ENCODE data around the gene BARX2.

Gene BARX2

DNA sequence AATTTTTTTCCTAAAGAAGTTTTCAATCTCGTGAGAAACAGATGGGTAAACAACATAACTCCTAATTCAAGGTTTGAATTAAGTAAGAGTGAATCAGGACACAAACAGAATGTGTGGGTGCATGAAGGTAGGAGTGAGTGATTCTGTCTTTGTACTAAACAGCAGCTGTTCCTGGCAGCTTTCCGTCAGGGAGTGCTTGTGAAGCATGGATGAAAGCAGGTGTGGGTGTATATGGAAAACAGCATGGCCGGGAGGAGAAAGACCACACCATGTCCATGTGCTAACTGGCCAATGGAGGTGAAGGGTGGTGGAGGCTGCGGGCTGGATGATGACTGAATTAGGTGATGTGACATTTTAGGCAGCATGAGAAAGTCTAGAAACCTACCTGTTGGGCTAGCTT lies 49.6 kb downstream of the BARX2 start:
- H3K4me3 ChIP-seq (replicated peaks; ENCODE audit: insufficient read depth, low read length) = no peak overlapping the region
- no peak for DNase-seq (ENCODE audit: low read depth in 1 of 2, low spot score in 1 of 2)
- H3K27ac ChIP-seq (replicated peaks) = no peak overlapping the region
- H3K27me3 ChIP-seq (ENCODE audit: insufficient read depth, poor library complexity, severe bottlenecking) = peaks cover 3% of the 10 kb centered on the region
- TF ChIP-seq REST (IDR thresholded peaks at IDR 0.05; ENCODE audit: insufficient replicate concordance, low read depth) (no peak), POLR2AphosphoS5 (IDR thresholded peaks at IDR 0.05; ENCODE audit: low read depth) (no peak), GABPA (IDR thresholded peaks at IDR 0.05; ENCODE audit: low read depth) (no peak), SPI1 (IDR thresholded peaks at IDR 0.05; ENCODE audit: borderline replicate concordance, low read depth) (no peak)
- TF ChIP-seq, protein P1, sequence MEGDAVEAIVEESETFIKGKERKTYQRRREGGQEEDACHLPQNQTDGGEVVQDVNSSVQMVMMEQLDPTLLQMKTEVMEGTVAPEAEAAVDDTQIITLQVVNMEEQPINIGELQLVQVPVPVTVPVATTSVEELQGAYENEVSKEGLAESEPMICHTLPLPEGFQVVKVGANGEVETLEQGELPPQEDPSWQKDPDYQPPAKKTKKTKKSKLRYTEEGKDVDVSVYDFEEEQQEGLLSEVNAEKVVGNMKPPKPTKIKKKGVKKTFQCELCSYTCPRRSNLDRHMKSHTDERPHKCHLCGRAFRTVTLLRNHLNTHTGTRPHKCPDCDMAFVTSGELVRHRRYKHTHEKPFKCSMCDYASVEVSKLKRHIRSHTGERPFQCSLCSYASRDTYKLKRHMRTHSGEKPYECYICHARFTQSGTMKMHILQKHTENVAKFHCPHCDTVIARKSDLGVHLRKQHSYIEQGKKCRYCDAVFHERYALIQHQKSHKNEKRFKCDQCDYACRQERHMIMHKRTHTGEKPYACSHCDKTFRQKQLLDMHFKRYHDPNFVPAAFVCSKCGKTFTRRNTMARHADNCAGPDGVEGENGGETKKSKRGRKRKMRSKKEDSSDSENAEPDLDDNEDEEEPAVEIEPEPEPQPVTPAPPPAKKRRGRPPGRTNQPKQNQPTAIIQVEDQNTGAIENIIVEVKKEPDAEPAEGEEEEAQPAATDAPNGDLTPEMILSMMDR (IDR thresholded peaks at IDR 0.05; ENCODE audit: insufficient read depth, low read length) = no peak

GRCh38 chr11:129426038-129426437 lies 50.4 kb downstream of the BARX2 start:
- Histone ChIP-seq H3K4me3 (replicated peaks; ENCODE audit: insufficient read depth, low read length) (no peak overlapping the region), H3K27me3 (ENCODE audit: insufficient read depth, poor library complexity, severe bottlenecking) (peaks cover 3% of the 10 kb centered on the region), H3K27ac (replicated peaks) (no peak overlapping the region)
- DNase-seq (ENCODE audit: low read depth in 1 of 2, low spot score in 1 of 2) = no peak
- TF ChIP-seq GABPA (IDR thresholded peaks at IDR 0.05; ENCODE audit: low read depth) = no peak
- no peak for TF ChIP-seq REST (IDR thresholded peaks at IDR 0.05; ENCODE audit: insufficient replicate concordance, low read depth)
- no peak for TF ChIP-seq SPI1 (IDR thresholded peaks at IDR 0.05; ENCODE audit: borderline replicate concordance, low read depth)
- TF ChIP-seq POLR2AphosphoS5 (IDR thresholded peaks at IDR 0.05; ENCODE audit: low read depth) = no peak
- TF ChIP-seq, protein P1 (IDR thresholded peaks at IDR 0.05; ENCODE audit: insufficient read depth, low read length) = no peak

DNA sequence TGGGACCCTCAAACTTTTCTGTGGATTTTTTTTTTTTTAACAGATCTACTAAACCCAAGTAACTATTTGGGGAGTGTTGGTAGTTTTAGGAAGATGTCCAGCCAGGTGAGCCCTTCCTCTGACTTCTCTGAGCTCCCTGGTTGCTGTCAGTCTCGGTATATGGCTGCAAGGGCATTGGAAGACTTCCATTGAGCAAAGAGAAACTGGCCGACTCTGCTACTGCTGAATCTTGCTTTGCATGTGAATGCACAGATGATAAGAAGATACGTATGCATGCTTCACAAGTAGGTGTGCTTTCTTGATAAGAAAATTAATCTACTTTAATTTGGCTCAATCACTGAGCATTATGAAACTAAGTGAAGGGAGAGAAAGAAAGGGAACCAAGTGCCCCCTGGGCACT lies 51.1 kb downstream of the BARX2 start:
- no peak overlapping the region for H3K27ac ChIP-seq (replicated peaks)
- H3K27me3 ChIP-seq (ENCODE audit: insufficient read depth, poor library complexity, severe bottlenecking) = peaks cover 3% of the 10 kb centered on the region
- H3K4me3 ChIP-seq (replicated peaks; ENCODE audit: insufficient read depth, low read length) = no peak overlapping the region
- TF ChIP-seq SPI1 (IDR thresholded peaks at IDR 0.05; ENCODE audit: borderline replicate concordance, low read depth) (no peak), REST (IDR thresholded peaks at IDR 0.05; ENCODE audit: insufficient replicate concordance, low read depth) (no peak), GABPA (IDR thresholded peaks at IDR 0.05; ENCODE audit: low read depth) (no peak), POLR2AphosphoS5 (IDR thresholded peaks at IDR 0.05; ENCODE audit: low read depth) (no peak)
- TF ChIP-seq, protein P1 (IDR thresholded peaks at IDR 0.05; ENCODE audit: insufficient read depth, low read length) = no peak
- DNase-seq (ENCODE audit: low read depth in 1 of 2, low spot score in 1 of 2) = no peak
